ENCODE measurements around the gene OOSP3. TPM values are rescaled to one million over a fixed set of nuclear protein-coding genes. Genes with fewer than 3 reads are reported as not detected.
A peak's percentile ranks its signal among the peaks of the same experiment; 100 is the strongest.
"Not testable (repeated sequence)": the region's sequence is repeated elsewhere in the genome, so short reads cannot be mapped to it uniquely, and the experiment has no call there.

The OOSP3 gene
- total RNA-seq, 1 experiment from 2014 or later: not detected

- H3K4me3 ChIP-seq, H3K36me3 ChIP-seq, DNase-seq, H3K9me3 ChIP-seq, H3K27me3 ChIP-seq: not testable (repeated sequence)
Measured at GRCh38 chr11:59903569-59903968, 25.0 kb downstream of the OOSP3 start.

GRCh38 chr11:59918480-59918879 lies 39.9 kb downstream of the OOSP3 start:
- Histone ChIP-seq H3K4me3 (no peak overlapping the region), H3K9me3 (peaks cover 11% of the 10 kb centered on the region; the same call in 1 of the 2 replicates)
- DNase-seq: peak; percentile 64

GRCh38 chr11:59918987-59919589 lies 40.5 kb downstream of the OOSP3 start:
- H3K27me3 ChIP-seq: no peaks in the 10 kb centered on the region
- H3K9me3 ChIP-seq: peaks cover 11% of the 10 kb centered on the region
- no peaks in the 10 kb centered on the region for H3K36me3 ChIP-seq
- no peak overlapping the region for H3K4me3 ChIP-seq
- DNase-seq: peak; percentile 45

More at GRCh38 chr11:59918480-59918879, 39.9 kb downstream of the OOSP3 start:
- no peaks in the 10 kb centered on the region for H3K36me3 ChIP-seq
- H3K27me3 ChIP-seq: no peaks in the 10 kb centered on the region

GRCh38 chr11:59923813-59924212 lies 45.2 kb downstream of the OOSP3 start:
- H3K36me3 ChIP-seq: no peaks in the 10 kb centered on the region
- no peak for DNase-seq
- no peaks in the 10 kb centered on the region for H3K27me3 ChIP-seq
- no peak overlapping the region for H3K4me3 ChIP-seq
- peaks cover 10% of the 10 kb centered on the region for H3K9me3 ChIP-seq

- Histone ChIP-seq H3K4me3 (no peak overlapping the region), H3K27me3 (no peaks in the 10 kb centered on the region), H3K9me3 (no peaks in the 10 kb centered on the region), H3K36me3 (no peaks in the 10 kb centered on the region)
- no peak for DNase-seq
Measured at GRCh38 chr11:59931688-59932087, 53.1 kb downstream of the OOSP3 start.

GRCh38 chr11:59938132-59938531 lies 59.5 kb downstream of the OOSP3 start, which contains the start of gene OOSP1:
Gene OOSP1, plus strand, starts transcription at chr11:59938432. Its CDS starts 23 bp downstream, at chr11:59938455.
- Histone ChIP-seq H3K27me3 (no peaks in the 10 kb centered on the region), H3K9me3 (no peaks in the 10 kb centered on the region), H3K36me3 (no peaks in the 10 kb centered on the region), H3K4me3 (no peak within 1 kb of the TSS)
- DNase-seq: no peak

GRCh38 chr11:59938718-59939117 lies 60.1 kb downstream of the OOSP3 start:
- DNase-seq: no peak
- Histone ChIP-seq H3K36me3 (no peaks in the 10 kb centered on the region), H3K9me3 (no peaks in the 10 kb centered on the region), H3K27me3 (no peaks in the 10 kb centered on the region), H3K4me3 (no peak overlapping the region)

GRCh38 chr11:59939482-59939881 lies 60.9 kb downstream of the OOSP3 start:
- H3K9me3 ChIP-seq: no peaks in the 10 kb centered on the region
- no peaks in the 10 kb centered on the region for H3K27me3 ChIP-seq

GRCh38 chr11:59941091-59941490 lies 62.5 kb downstream of the OOSP3 start:
- DNase-seq: no peak
- Histone ChIP-seq H3K36me3 (no peaks in the 10 kb centered on the region), H3K9me3 (no peaks in the 10 kb centered on the region), H3K4me3 (no peak overlapping the region), H3K27me3 (no peaks in the 10 kb centered on the region)

More at GRCh38 chr11:59939482-59939881, 60.9 kb downstream of the OOSP3 start:
- no peaks in the 10 kb centered on the region for H3K36me3 ChIP-seq
- DNase-seq: no peak
- no peak overlapping the region for H3K4me3 ChIP-seq

- H3K4me3 ChIP-seq: no peak overlapping the region
- DNase-seq: no peak
- no peaks in the 10 kb centered on the region for H3K36me3 ChIP-seq
- no peaks in the 10 kb centered on the region for H3K27me3 ChIP-seq
- H3K9me3 ChIP-seq: no peaks in the 10 kb centered on the region
Measured at GRCh38 chr11:59943997-59944714, 65.6 kb downstream of the OOSP3 start.

- Histone ChIP-seq H3K27me3 (no peaks in the 10 kb centered on the region), H3K4me3 (no peak overlapping the region), H3K9me3 (no peaks in the 10 kb centered on the region), H3K36me3 (no peaks in the 10 kb centered on the region)
- no peak for DNase-seq
Measured at GRCh38 chr11:59944720-59945119, 66.1 kb downstream of the OOSP3 start.

Other genes with a start within 250 kb of the OOSP3 start
- gene PATL1, start 209.7 kb upstream of the OOSP3 start, total RNA-seq (2014; rRNA removed; shearing (Covaris generic); ENCODE audit: low replicate concordance): 8.4 and 9.9 TPM in 2 replicates
- not detected in 2 replicates for gene OR10V1, start 164.9 kb upstream of the OOSP3 start, total RNA-seq (2014; rRNA removed; shearing (Covaris generic); ENCODE audit: low replicate concordance)
- gene STX3, start 123.4 kb upstream of the OOSP3 start, total RNA-seq (2014; rRNA removed; shearing (Covaris generic); ENCODE audit: low replicate concordance): 5.6 and 9.4 TPM in 2 replicates
- gene MRPL16, start 68.0 kb upstream of the OOSP3 start, total RNA-seq (2014; rRNA removed; shearing (Covaris generic); ENCODE audit: low replicate concordance): 71.5 and 139 TPM in 2 replicates
- not detected in 2 replicates for gene CBLIF, start 33.3 kb upstream of the OOSP3 start, total RNA-seq (2014; rRNA removed; shearing (Covaris generic); ENCODE audit: low replicate concordance)
- gene TCN1, start 12.3 kb upstream of the OOSP3 start, total RNA-seq (2014; rRNA removed; shearing (Covaris generic); ENCODE audit: low replicate concordance): not detected in 2 replicates
- gene OOSP1, start 59.6 kb downstream of the OOSP3 start, total RNA-seq (2014; rRNA removed; shearing (Covaris generic); ENCODE audit: low replicate concordance): not detected in 2 replicates
- not detected in 2 replicates for gene OOSP4A, start 85.3 kb downstream of the OOSP3 start, total RNA-seq (2014; rRNA removed; shearing (Covaris generic); ENCODE audit: low replicate concordance)
- not detected in 2 replicates for gene OOSP4B, start 138.4 kb downstream of the OOSP3 start, total RNA-seq (2014; rRNA removed; shearing (Covaris generic); ENCODE audit: low replicate concordance)
- not detected in 2 replicates for gene OOSP2, start 161.6 kb downstream of the OOSP3 start, total RNA-seq (2014; rRNA removed; shearing (Covaris generic); ENCODE audit: low replicate concordance)
- not detected in 2 replicates for gene MS4A3, start 177.9 kb downstream of the OOSP3 start, total RNA-seq (2014; rRNA removed; shearing (Covaris generic); ENCODE audit: low replicate concordance)
- not detected in 2 replicates for gene MS4A2, start 209.9 kb downstream of the OOSP3 start, total RNA-seq (2014; rRNA removed; shearing (Covaris generic); ENCODE audit: low replicate concordance)

Data from MG63 (cell line).